Islet precursor cell (in vitro differentiated cells): ENCODE measurements around the gene LMX1B.
A peak's percentile ranks its signal among the peaks of the same experiment; 100 is the strongest.

Experiments used
- DNase-seq: peaks from one replicate; pipeline ENCODE4 v3.0.0-alpha.2; 2018

Gene LMX1B

GRCh38 chr9:126619361-126620135 is 5.8 kb downstream of the LMX1B start:
- DNase-seq = no peak

- DNase-seq = no peak
Measured at GRCh38 chr9:126620478-126620877, 6.8 kb downstream of the LMX1B start.

DNA sequence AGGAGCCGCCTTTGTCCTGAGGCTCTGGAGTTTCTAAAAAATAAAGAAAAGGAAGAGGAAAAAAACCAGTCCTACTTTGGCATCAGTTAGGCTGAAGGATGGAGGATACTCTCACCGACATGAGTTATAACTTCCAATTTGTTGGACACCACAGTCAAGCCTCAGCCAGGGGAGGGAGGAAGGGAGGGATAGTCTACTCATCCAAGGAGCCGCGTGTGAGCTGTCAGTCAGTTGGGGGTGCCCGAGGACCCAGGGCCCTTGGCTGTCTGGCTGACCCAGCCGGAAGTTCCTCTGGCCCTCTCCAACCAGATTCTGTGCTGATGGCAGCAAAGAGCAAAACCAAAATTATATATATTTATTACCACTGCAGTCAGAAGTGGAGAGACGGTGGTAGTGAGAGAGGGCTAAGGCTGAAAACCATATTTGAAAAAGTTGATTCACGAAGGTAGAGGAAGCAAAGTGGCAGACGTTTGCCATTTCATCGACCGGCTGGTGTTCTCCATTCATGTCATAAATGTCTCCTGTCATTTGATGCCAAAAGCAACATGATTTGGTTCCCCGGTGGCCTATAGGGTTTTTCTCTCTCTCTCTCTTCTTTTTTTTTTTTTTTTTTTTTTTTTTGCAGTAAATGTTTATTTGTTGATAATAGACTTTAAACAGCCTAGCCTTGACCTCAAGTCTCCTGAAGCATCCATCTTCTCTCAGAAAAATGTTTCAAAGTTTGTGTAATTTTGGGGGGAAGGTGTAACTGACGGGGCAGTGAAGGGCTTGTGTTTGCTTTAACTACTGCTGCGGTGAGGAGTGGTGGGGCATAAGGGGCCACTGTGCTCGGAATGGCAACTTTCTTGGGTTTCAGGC is 7.6 kb downstream of the LMX1B start:
- DNase-seq = no peak

DNA sequence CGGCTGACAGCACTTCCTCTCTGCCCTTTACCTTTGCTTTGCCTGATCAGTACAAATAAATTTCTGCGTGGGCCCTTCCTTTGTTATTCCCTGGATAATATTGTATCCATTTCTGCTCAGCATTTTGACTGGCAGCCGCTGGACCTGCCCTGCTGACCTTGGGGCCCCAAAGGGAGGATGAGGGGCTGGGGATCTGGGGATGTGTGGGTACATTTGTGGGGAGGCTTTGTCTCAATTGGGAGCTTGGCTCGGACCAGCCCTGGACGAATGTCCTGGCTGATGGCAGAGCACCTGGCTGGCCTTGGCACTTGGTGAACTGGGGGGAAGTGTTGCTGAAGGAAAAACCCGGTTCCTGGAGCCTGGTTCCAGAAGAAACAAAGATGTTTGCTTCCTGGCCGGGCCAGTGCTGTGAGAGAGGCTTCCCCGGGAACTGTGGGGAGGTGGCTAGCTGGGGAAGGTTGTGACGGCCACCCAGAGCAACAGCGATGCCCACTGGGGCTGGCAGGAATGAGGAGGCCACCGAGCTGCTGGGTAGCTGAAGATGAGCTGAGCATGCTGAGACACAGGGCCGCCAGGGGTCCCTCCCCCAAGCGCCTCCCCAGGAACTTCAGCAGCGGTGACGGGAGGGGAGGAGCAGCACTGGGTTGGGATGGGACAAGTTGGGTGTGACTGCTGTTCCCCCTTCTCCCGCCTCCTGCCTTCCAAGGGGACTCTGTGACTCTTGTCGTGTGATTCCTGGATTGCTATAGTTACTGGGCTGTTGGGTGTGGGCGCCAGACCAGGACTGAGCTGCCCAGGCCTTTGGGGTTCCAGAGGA is 8.4 kb downstream of the LMX1B start:
- no peak for DNase-seq

DNA sequence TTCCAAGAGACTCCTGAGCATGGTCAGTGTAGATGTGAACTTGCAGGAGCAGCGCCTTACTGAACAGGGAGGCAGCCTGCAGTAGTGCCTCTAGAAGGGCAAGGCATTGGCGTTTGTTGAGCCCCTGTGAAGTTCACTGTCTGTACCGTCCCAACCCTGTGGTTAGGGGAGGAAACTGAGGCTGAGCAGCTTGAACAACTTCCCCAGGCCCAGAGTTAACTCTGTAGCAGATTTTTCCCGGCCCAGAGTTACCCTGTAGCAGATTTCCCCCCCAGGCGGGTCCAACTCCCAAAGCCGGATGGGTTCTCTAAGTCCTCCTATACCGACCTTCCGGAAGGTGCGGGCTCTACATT is 9.6 kb downstream of the LMX1B start:
- no peak for DNase-seq

GRCh38 chr9:126623667-126624478 is 10.1 kb downstream of the LMX1B start:
- no peak for DNase-seq

GRCh38 chr9:126624479-126624826 is 10.7 kb downstream of the LMX1B start:
- DNase-seq = no peak

DNA sequence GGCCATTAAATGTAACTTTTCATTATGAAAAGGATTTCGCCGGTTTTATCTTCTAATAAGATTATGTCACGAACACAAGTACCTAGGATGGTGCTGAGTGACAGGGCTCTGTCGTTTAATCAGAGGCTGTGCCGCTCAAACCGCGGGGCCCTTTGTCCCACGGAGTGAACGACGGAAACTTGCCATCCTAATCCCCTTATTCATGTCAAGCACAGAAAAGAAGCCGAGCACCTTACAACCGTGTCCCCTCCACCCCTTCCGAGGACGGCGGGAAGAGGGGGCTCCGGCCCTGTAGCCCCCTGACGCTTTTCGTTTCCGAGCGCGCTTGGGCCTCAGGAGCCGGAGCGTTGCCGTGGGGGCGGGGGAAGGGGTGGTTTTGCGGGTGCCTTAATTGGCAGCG is 11.2 kb downstream of the LMX1B start:
- no peak for DNase-seq

- DNase-seq = peak; percentile 77
Measured at GRCh38 chr9:126625329-126626126, 11.8 kb downstream of the LMX1B start.

GRCh38 chr9:126626127-126626925 is 12.6 kb downstream of the LMX1B start:
- DNase-seq = no peak

- DNase-seq = no peak
Measured at GRCh38 chr9:126626926-126627233, 13.2 kb downstream of the LMX1B start.

- no peak for DNase-seq
Measured at GRCh38 chr9:126628146-126628545, 14.4 kb downstream of the LMX1B start.

DNA sequence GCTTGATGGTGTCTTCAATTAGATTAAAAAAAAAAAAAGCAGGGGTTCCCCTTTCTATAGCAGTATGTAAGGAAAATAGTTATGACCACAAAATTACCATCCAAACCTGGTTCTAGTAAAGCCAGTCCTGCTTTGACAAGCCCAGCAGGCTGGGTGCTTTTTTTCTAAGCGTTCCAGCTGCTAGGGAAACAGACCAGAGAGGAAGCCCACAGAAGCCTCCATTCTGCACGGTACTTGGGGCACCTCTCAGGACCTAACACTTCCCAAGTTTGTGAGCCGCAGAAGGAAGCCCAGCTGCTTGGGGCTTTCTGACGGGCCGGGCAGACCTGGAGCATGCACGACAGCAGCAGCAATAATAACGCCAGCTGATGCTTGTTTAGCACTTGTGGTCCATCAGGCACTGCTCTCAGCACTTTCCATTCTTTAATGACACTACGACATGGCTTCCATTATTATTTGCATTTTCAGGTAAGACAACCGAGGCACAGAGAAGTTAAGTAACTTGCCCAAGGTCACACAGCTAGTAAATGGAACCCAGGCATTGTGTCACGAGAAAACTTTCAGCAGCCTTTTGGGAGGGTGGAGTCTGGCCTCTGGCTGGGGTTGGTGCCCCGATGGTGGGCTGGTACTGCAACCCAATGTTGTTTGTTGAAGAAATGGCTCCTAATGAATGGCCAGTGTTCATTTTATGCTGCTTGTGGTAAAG is 15.4 kb downstream of the LMX1B start:
- DNase-seq = no peak

DNA sequence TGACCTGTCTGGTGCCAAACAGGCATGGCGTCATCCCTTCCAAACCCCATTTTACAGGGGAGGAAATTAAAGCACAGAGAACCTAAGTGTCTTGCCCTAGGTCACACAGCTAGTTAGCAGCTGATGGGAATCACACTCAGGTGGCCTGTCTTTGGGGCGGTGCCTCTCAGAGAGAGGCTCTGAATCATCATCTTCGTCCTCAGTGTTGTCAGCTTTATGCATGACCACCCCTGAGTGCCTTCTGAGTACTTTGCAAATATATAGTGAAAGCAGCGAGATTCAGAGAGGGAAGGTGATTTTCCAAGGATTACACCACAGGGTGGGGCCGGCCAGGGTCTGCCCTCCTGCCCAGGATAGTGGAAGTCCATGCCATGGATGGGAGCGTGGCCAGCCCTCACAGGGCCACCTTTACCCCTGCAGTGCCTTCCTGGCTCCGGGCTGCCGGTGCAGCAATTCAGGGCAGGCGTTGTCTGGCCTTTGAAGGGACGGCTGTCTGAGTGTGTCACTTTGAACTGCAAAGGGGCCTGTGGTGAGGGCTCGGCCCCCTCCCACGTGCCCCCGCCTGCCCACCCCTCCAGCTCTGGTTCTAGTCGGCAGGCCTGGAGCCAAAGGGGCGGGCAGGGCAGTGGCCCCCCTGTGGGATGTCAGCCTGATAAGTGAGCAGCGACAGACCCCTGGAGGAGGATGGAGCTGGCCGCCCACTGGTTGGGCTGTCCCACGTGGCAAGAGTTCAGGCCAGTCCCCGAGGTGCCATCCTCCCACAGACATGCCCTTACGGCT is 16.9 kb downstream of the LMX1B start:
- DNase-seq = no peak

GRCh38 chr9:126631254-126631653 is 17.5 kb downstream of the LMX1B start:
- DNase-seq = no peak

GRCh38 chr9:126633881-126634558 is 20.3 kb downstream of the LMX1B start:
- no peak for DNase-seq

DNA sequence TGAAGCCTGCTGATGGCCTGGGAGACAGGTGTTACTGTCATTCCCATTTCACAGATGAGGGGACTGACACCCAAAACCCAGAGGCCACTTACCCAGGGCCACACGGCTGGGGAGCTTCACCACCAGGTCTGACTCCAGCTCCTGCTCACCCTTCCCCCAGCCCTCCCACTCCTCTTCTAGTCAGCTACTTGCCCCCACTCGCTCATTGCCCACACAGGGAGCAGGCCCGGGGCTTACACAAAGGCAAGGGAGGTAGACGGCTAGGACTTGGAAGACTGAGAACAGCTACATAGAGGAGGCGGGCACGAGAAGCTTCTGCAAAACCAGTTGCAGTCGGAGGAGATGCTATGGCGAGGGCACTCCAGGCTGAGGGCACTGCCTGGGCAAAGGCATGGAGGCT is 21.3 kb downstream of the LMX1B start:
- no peak for DNase-seq

GRCh38 chr9:126635661-126636439 is 22.1 kb downstream of the LMX1B start:
- DNase-seq = no peak
